Measurements from ENCODE around the gene MYO1F.
"Not testable (repeated sequence)": the region's sequence is repeated elsewhere in the genome, so short reads cannot be mapped to it uniquely, and the experiment has no call there.

MYO1F gene

DNA sequence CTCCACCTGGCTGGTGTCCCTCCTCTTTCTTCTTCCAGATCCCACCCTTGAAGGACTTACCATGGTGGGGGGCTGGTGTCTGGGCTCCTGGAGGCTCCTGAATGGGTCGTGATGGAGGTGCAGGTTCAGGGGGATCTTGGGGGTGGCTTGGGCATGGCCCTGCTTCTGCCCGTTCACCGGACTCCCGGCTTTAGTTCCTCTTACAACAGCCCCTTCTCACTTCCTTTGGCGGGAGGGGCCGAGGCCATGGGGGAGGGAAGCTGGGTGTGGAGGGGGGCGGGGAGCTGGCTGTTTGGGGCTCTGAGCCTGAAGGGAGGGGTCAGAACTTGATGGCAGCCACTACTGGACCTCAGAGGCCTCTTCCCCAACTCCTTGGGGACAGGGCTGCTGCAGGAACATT, at the start of gene MYO1F:
Gene MYO1F, minus strand, starts transcription at position 196 of the 400 bp plus-strand sequence. Its CDS starts 133 bp downstream, at position 63.
- no peak for DNase-seq

DNA sequence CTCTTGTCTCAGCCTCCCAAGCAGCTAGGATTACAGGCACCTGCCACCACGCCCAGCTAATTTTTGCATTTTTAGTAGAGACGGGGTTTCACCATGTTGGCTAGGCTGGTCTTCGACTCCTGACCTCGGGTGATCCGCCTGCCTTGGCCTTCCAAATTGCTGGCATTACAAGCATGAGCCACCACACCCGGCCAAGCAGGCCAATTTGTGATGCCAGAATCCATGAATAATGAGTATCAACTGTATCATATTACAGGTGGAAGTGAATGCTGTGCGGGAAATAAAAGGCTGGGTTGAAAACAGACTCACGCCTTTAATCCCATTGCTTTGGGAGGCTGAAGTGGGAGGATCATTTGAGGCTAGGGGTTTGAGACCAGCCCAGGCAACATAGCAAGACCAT, 49.6 kb upstream of the MYO1F start:
- no peak for DNase-seq

DNA sequence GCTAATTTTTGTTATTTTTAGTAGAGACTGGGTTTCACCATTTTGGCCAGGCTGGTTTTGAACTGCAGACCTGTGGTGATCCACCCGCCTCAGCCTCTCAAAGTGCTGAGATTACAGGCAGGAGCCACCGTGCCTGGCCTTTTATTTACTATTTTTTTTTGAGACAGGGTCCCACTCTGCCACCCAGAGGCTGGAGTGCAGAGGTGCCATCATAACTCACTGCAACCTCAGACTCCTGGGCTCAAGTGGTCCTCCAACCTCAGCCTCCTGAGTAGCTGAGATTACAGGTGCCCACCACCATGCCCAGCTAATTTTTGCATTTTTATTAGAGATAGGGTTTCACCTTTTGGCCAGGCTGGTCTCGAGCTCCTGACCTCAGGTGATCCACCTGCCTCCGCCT, 45.6 kb upstream of the MYO1F start:
- DNase-seq: not testable (repeated sequence)

DNA sequence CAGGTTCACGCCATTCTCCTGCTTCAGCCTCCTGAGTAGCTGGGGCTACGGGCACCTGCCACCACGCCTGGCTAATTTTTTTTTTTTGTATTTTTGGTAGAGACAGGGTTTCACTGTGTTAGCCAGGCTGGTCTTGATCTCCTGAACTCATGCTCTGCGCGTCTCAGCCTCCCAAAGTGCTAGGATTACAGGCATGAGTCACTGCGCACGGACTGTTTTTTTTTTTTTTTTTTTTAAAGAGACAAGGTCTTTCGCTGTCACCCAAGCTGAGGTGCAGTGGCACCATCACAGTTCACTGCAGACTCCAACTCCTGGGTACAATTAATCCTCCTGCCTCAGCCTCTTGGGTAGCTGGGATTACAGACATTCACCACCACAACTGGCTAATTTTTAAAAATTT, 41.5 kb upstream of the MYO1F start:
- no peak for DNase-seq

DNA sequence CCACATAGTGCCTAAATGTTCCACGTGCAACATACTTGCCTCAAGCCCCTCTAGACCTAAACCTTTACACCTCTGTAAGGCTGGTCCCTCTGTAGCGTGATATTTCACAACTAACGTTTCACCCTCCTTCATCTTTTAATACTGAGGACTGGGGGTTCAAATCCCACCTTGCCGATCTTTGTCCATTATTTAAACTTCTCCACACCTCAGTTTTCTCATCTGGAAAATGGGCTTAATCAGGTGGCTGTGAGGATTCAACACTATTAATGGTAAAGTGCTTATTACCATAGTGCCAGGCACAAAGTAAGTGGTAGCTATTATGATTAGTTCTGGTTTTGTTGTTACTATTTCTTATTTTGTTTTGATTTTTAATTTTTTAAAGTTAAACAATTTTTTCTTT, 40.7 kb upstream of the MYO1F start:
- no peak for DNase-seq

DNA sequence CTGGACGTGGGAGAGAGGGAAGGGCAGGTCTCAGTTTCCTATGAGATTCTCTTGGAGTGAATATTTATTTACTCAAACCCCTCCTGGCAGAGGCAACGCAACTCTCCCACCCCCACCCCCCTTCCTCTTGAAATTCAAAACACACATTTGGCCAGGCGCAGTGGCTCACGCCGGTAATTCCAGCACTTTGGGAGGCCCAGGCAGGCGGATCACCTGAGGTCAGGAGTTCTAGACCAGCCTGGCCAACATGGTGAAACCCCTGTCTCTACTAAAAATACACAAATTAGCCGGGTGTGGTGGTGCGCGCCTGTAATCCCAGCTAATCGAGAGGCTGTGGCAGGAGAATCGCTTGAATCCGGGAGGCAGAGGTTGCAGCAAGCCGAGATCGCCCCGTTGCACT, 40.1 kb upstream of the MYO1F start:
- DNase-seq: not testable (repeated sequence)

DNA sequence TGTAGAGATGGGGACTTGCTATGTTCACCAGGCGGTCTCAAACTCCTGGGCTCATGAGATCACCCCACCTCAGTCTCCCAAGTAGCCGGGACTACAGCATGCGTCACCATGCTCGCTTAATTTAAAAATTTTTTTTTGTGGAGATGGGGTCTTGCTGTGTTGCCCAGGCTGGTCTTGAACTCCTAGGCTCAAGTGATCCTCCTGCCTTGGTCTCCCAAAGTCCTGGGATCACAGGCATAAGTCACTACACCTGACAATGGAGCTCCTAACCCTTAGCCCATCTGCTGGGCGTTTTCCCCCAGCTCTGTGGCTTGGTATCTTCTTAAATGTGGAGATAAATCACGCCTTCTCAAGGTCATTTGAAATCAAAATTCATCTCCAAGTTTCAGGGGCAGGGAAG, 39.6 kb upstream of the MYO1F start:
- DNase-seq: no peak

DNA sequence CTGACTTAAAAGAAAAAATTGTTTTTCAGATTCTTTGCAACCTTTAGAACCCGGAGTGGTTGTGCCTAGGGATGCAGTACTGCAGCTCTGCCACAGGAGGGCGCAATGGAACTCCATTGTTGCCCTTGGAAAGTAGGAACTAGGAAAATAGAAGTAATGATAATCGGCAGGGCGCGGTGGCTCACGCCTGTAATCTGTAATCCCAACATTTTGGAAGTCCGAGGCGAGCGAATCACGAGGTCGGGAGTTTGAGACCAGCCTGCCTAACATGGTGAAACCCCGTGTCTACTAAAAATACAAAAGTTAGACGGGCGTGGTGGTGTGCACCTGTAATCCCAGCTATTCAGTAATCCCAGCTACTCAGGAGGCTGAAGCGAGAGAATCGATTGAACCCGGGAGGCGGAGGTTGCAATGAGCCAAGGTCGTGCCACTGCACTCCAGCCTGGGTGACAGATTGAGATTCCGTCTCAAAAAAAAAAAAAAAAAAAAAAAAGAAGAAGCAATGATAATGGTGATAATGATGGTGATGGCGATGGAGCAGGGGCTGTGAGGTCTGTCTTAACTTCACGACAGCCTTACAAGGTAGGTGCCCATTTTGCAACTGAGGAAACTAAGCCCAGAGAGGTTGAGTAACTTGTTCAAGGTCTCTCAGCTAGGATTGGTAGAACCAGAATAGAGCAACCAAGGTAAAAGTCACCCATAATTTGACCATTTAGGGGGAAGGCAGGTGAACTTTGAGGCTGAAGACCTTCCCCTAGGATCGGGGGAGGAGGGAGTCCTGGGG, 38.8 kb upstream of the MYO1F start:
- no peak for DNase-seq

DNA sequence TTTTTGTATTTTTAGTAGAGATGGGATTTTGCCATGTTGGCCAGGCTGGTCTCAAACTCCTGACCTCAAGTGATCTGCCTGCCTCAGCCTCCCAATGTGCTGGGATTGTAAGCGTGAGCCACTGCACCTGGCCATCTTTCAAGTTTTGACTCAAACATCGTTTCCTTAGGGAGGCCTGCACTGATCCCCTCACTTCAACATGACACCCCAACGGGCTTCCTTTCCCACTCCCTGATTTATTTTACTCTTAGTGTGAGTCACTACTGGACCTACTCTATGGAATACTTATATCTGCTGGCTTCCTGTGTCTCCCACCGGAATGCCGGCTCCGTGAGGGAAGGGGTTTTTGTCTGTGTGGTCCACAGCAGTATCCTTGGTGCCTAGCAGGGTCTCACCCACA, 37.8 kb upstream of the MYO1F start:
- DNase-seq: no peak

DNA sequence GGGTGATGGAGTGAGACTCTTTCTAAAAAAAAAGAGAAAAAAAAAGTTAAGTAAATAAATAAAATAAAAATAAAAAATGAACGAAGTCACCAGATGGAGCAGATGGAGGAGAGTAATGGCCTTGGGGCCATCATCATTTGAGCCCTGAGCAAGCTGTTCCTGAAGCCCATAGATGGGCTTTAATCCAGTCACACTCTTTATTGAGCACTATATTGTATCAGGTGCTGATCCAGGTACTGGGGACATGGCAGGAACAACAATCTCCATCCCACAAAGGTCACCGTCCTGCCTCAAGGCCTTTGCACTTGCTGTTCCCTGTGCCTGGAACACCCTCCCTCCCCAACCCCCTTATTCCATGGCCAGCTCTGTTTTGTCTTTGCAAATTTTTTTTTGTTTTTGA, 37.2 kb upstream of the MYO1F start:
- DNase-seq: no peak

DNA sequence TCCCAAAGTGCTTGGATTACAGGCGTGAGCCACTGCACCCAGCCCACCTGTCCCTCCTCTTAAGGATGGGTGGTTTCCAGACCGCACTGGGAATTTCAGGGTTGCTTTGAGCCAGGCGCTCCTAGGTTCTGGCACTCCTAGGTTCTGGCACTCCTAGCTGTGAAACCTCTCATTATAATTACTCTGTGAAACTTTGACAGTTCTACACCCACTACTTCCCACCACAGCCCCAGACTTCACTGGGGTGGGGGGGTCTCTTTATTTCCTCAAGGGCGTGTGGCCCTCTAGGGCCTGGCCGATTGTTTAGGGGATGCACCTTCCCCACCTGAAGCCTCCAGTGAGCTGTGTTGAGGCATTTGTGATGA, 35.5 kb upstream of the MYO1F start:
- no peak for DNase-seq

DNA sequence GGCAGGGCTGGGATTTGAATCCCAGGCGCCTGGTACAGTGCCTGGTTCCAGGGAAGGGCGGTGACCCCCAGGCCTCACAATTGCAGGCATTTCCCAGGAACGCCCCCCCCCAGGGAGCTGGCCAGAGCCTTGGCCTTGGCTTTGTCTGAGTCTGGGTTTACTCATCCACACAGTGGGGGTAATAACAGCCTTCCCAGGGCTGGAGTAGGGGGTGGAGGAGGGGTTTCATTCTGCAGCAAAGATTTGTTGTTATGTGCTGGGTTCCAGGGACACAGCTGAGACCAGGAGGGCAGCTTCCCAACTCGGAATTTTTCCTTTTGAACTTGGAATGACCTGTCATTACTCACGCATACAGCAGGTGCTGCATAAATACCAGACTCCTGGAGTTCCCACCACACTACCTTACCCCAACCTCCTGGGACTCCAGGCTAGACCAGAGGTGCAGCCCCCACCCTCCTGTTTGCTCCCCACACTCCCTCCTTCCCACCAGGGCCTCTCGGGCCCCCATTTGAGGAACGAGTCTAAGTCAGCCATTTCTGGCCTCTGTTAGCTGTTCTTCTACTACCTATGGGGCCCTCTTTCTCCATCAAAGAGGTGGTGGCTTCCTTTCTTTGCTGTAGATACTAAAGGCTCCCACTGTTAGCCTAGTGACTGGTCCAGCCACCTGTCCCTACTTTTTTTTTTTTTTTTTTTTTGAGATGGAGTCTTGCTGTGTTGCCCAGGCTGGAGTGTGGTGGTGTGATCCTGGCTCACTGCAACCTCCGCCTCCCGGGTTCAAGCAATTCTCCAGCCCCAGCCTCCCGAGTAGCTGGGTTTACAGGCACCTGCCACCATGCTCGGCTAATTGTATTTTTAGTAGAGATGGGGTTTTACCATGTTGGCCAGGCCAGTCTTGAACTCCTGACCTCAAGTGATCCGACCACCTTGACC, 34.9 kb upstream of the MYO1F start:
- no peak for DNase-seq

DNA sequence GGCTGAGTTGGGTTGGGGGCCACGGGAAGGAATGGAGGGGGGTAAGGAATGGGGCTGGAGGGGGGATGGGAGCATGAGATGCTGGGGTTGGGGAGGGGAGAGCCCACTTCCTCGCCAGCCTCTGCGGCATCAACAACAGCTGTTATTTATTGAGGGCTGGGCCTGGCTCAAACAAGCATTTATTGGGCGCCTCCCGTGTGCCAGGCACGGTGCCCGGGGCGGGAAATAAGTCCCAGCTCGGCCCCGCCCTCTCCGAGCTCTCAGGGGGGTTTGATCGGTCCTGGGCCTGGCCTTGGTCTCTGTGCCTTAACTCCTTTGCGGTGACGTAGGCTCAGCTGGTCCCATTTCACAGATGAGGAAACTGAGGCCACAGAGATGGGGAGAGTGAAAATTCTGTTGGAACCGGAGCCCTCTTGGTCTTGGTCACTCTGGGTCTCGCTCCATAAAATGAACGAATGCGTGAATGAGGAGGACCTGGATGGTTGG, 34.2 kb upstream of the MYO1F start:
- no peak for DNase-seq

DNA sequence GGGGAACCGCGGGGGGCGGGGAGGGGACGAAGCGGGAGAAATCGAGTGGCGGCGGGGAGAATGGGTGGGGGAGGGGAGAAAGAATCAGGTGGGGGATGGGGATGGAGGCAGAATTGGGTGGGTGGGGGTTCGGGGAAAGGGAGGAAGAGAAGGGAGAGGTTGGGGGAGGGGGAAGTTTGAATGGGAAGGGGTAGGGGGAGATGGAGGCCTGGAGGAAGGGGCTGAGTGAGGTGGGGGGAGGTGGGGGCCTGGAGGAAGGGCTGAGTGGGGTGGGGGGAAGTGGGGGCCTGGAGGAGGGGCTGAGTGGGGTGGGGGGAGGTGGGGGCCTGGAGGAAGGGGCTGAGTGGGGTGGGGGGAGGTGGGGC, 33.7 kb upstream of the MYO1F start:
- DNase-seq: no peak

DNA sequence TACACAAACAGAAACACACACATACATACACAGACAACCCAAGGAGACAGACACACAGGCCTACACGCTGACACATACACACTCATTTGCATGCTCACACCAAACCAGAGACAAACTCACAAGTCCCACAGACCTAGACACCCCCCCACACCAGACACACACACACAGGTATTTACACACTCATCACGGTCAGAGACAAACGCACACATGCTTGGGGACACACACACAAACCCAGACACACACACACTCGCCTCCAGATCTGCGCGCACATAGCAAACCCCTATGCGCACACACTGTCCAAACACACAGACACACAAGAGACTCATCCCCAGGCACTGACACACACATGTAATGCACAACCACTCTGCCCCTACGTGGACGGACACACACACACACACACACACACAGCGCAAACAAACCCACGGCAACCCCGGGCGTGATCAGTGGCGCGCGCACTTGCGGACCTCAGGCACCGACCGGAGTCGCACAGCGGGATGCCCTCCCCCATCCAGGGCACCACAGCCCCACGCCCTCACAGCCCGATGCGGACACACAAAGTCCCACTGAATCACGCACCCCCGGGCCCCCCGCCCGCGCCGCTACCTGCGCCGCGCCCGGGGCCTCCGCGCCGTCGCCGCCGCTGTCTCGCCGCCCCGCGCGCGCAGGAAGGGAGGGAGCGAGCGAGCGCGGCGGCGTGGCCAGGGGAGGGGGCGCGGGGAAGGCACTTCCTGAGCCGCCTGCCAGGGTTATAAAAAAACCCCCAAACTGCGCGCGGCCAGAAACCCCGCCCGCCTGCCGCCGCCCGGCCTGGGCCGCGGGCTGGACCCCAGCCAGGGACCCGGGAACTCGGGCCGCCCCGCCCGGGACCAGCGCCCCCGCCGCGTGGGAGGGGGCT, 33.0 kb upstream of the MYO1F start, which contains the start of gene ADAMTS10:
Gene ADAMTS10, minus strand, starts transcription at position 675 of the 895 bp plus-strand sequence. CDS start 5,005 bp downstream, outside the sequence.
- DNase-seq: no peak

DNA sequence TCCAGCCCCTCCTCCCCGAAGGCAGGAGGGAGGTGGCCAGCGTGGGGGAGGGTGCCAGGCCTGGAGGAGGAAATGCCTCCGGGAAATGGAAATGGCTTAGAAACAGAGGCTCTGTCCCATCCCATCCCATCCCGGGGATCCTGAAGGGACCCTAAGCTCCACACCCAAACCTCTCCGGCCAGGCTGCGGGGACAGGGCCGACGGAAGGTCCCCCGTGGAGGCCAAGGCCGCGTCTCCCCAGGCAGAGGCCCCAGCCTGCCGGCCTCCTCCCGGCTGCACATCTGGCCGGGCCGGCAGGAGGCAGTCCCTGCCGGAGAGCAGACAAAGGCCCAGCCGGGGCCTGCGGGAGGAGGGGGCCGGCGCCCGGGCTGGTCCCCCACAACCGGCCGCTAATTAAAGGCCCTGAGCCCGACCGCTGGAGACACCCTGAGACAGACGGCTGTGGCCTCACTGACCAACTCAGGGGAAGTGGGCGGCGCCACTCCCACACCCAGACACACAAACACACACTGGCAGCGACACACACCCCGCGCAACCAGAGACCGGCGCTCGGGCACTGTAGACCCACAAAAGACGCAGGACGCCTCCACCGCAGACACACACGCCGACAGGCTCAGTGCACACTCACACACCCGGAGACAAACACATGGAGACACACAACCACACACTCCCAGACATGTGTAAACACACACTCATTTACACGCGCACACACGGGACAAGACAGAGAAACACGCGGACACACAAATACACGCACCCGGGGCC, 32.2 kb upstream of the MYO1F start:
- DNase-seq: no peak

DNA sequence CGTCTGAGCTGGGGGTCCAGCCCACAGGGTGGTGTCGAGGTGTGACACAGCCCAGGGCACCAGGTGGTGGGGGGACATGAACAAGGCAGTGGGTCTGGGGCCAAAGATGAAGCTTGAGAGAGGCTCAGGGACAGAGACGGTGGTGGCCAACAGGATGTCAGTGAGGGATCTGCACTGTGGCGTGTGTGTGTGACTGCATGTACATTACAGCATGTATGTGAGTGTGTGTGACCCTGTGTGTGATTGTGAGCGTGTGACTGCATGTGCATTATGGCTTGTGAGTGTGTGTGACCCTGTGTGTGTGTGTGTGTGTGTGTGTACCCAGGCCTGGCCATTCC, 31.7 kb upstream of the MYO1F start:
- DNase-seq: no peak

DNA sequence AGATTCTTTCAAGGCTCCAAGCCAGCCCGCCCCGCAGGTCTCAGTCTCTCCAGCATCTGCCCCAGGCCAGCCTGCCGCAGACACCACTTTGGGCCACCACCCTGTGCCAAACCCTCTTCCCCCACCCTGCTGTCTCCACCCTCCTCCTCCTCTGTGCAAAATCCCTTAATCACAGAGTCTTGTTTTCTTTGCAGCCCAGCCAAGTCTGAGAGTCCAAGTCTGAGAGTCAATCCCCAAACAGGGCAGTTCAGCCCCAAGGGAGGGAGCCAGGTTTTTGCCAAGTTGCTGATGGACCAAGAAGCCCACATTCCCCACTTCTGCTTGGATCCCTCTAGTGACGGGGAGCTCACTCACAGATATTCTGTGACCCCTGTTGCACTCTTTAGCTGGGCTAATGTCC, 30.1 kb upstream of the MYO1F start:
- DNase-seq: no peak

DNA sequence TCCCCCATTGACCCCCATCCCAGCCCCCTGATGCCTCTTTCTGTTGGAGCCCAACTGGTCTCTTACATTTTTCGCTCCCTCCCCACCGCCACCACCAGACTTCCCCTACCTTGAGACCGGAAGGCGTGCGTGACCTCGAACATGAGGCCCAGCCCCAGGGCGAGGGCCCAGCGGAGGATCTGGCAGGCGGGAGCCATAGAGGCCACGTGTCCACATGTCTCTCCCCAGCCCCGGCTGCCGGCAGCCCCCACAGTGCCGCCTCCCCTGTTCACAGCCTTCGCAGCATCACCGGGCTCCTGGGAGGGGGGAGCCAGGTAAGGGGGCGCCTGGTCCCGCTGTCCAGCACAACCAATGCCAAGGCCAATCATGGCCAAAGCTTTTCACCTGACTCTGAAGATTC, 28.3 kb upstream of the MYO1F start:
- no peak for DNase-seq

DNA sequence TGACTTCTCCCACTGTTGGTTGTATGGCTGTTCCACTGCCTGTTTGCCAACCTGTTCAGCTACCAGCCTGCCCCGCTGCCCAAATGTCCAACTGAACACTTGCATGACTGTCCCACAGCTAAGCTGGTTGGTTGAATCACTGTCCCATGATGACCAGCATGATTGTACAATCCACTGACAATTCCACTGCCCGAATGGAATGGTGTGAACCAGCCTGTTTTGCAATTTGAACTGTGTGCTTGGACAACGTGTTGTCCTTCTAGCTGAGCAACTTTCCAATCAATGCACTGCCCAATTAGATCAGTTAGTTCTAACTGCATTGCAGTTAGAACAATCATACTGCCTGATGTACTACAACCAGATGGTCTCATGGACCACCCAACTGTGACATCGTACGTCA, 24.6 kb upstream of the MYO1F start:
- DNase-seq: no peak

DNA sequence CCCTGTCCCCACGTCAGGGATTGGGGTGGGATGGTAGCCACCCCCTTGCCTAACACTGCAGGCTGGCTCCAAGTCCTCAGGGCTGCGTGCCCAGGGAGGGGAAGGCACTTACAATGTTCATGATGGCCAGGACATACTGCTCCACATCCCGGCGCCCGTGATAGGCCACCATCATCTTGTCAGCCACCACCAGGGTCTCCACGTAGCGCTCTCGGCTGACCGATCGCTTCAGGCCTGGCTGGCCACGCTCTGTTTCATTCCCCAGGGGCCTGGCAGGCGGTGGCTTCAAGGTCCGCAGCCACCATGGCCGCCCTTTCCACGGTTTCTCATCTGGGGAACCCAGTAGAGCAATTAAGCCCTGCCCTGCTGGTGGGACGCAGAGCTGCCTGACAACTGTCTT, 23.6 kb upstream of the MYO1F start:
- DNase-seq: no peak

DNA sequence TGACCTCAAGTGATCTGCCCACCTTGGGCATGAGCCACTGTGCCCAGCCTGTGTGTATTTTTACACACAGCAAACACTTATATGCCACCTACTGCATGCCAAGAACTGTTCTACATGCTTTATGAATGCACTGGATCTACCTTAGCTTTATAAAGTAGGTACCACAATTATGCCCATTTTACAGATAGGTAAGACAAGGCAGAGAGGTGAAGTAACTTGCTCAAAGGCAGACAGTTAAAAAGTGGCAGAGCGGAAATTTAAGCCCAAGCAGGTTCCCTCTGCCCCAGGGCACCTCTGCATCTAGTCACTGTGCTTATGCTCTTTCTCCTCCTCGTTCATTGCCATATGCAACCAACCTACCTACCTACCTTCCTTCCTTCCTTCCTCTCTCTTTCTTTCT, 22.8 kb upstream of the MYO1F start:
- DNase-seq: no peak

Data from NCI-H187 treated with DMSO at 0.1 percent for 48 hours (cell line).